Effector memory CD4-positive, alpha-beta T cell (primary cell): Measurements from ENCODE around the gene MYH11.
"Not testable (repeated sequence)": the region's sequence is repeated elsewhere in the genome, so short reads cannot be mapped to it uniquely, and the experiment has no call there.

ENCODE experiments used
- DNase-seq, 3 donors: peaks; one replicate each; pipeline ENCODE4 v3.0.0-alpha.2; 2020
- H3K27ac ChIP-seq: 2 replicates; pipeline ENCODE4 v1.7.0; 2013; ENCODE audit warnings: mild to moderate bottlenecking, low read length, moderate library complexity; ENCODE audit not compliant: insufficient read depth, poor library complexity, severe bottlenecking
- H3K27me3 ChIP-seq: replicated peaks from 2 replicates; pipeline ENCODE4 v1.7.0; 2013; ENCODE audit warnings: mild to moderate bottlenecking, low read length; ENCODE audit not compliant: insufficient read depth, control insufficient read depth, poor library complexity, severe bottlenecking
- H3K36me3 ChIP-seq: 2 replicates; pipeline ENCODE4 v1.7.0; 2013; ENCODE audit warnings: mild to moderate bottlenecking, low read length, moderate library complexity; ENCODE audit not compliant: control insufficient read depth, insufficient read depth
- H3K4me1 ChIP-seq: 2 replicates; pipeline ENCODE4 v1.7.0; 2013; ENCODE audit warnings: low read length, mild to moderate bottlenecking; ENCODE audit not compliant: control insufficient read depth, insufficient read depth, poor library complexity, severe bottlenecking
- H3K4me3 ChIP-seq: 2 replicates; pipeline ENCODE4 v1.7.0; 2013; ENCODE audit warnings: low read length, low read depth, mild to moderate bottlenecking; ENCODE audit not compliant: insufficient read depth, poor library complexity, severe bottlenecking
- H3K9me3 ChIP-seq: 2 replicates; pipeline ENCODE4 v1.7.0; 2013; ENCODE audit warnings: mild to moderate bottlenecking, low read length, moderate library complexity; ENCODE audit not compliant: control insufficient read depth

The MYH11 gene

DNA sequence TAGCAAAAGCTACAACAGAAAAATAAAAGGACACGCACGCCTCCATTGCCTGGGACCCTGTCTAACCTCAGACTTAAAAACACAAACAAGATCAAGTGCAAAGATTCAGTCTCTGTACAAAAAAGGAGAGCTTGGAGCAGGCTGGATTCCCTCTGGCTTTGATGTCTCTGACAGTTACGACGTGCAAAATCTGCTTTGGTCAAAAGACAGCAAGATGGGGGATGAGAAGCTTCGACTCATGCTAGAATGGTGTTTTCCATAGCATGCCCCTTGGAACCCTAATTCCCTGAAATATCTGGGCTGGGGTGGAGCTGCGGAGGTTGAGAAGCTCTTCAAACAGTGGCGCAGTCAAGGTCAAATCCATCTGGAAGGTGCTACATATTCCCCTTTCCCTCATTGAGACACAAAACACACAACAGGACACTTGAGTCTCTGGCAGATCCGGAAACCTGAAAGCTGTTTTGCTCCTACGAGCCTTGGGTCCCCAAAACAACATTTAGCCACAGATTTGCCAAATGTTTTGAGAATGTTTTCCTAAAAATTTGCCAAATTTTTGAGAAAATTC, 9.1 kb downstream of the MYH11 start:
- no peaks in the 10 kb centered on the region for H3K4me1 ChIP-seq
- H3K36me3 ChIP-seq = no peaks in the 10 kb centered on the region
- no peak overlapping the region for H3K27ac ChIP-seq
- no peaks in the 10 kb centered on the region for H3K9me3 ChIP-seq
- H3K27me3 ChIP-seq = no peaks in the 10 kb centered on the region
- H3K4me3 ChIP-seq = no peak overlapping the region
- DNase-seq = no peak

GRCh38 chr16:15846510-15846909, 10.3 kb downstream of the MYH11 start:
- no peak overlapping the region for H3K27ac ChIP-seq
- H3K27me3 ChIP-seq = no peaks in the 10 kb centered on the region
- DNase-seq = no peak

GRCh38 chr16:15843635-15844279, 13.1 kb downstream of the MYH11 start:
- Histone ChIP-seq H3K4me3 (no peak overlapping the region), H3K4me1 (no peaks in the 10 kb centered on the region), H3K9me3 (no peaks in the 10 kb centered on the region), H3K36me3 (no peaks in the 10 kb centered on the region), H3K27me3 (no peaks in the 10 kb centered on the region), H3K27ac (no peak overlapping the region)
- DNase-seq = no peak

More at GRCh38 chr16:15846510-15846909, 10.3 kb downstream of the MYH11 start:
- H3K36me3 ChIP-seq = no peaks in the 10 kb centered on the region
- H3K4me3 ChIP-seq = no peak overlapping the region
- H3K4me1 ChIP-seq = no peaks in the 10 kb centered on the region
- no peaks in the 10 kb centered on the region for H3K9me3 ChIP-seq

GRCh38 chr16:15839204-15839603, 17.6 kb downstream of the MYH11 start:
- not testable (repeated sequence) for H3K27me3 ChIP-seq, H3K27ac ChIP-seq, DNase-seq, H3K9me3 ChIP-seq, H3K4me1 ChIP-seq, H3K36me3 ChIP-seq, H3K4me3 ChIP-seq

DNA sequence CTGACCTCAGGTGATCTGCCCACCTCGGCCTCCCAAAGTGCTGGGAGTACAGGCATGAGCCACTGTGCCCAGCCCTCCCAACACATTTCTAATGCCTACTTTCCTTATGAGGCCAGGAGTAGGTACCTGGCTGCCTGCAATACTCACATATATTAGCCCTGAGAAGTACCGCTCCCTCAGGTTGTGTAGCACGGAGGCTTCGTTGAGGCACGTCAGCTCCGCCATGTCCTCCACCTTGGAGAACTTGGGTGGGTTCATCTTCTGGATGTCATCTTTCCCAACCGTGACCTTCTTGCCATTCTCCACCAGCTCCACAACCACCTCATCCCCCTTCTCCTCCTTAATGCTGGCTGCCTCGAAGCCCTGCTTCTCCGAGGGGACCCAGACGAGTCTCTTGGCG, 19.1 kb downstream of the MYH11 start:
- no peaks in the 10 kb centered on the region for H3K9me3 ChIP-seq
- no peaks in the 10 kb centered on the region for H3K27me3 ChIP-seq
- no peaks in the 10 kb centered on the region for H3K36me3 ChIP-seq
- DNase-seq = no peak
- no peaks in the 10 kb centered on the region for H3K4me1 ChIP-seq
- H3K27ac ChIP-seq = no peak overlapping the region
- H3K4me3 ChIP-seq = no peak overlapping the region

GRCh38 chr16:15836965-15837611, 19.7 kb downstream of the MYH11 start:
- H3K36me3 ChIP-seq = no peaks in the 10 kb centered on the region
- H3K27me3 ChIP-seq = no peaks in the 10 kb centered on the region
- no peaks in the 10 kb centered on the region for H3K4me1 ChIP-seq
- no peak for DNase-seq
- no peaks in the 10 kb centered on the region for H3K9me3 ChIP-seq
- no peak overlapping the region for H3K4me3 ChIP-seq
- no peak overlapping the region for H3K27ac ChIP-seq

DNA sequence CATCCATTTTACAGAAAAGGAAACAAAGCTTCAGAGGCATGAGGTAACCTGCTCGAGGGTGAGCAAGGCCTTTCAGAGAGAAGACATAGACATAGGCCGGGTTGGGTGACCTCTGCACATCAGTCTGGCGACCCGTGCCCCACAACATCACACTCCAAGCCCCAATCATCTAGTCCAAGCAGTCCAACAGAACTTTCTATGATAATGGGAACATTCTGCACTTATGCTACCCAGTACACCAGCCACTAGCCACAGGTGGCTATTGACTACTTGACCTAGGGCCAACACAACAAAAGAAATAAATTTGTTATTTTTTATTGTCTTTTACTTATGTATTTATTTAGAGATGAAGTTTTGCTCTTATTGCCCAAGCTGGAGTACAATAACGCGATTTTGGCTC, 20.8 kb downstream of the MYH11 start:
- H3K4me1 ChIP-seq = no peaks in the 10 kb centered on the region

DNA sequence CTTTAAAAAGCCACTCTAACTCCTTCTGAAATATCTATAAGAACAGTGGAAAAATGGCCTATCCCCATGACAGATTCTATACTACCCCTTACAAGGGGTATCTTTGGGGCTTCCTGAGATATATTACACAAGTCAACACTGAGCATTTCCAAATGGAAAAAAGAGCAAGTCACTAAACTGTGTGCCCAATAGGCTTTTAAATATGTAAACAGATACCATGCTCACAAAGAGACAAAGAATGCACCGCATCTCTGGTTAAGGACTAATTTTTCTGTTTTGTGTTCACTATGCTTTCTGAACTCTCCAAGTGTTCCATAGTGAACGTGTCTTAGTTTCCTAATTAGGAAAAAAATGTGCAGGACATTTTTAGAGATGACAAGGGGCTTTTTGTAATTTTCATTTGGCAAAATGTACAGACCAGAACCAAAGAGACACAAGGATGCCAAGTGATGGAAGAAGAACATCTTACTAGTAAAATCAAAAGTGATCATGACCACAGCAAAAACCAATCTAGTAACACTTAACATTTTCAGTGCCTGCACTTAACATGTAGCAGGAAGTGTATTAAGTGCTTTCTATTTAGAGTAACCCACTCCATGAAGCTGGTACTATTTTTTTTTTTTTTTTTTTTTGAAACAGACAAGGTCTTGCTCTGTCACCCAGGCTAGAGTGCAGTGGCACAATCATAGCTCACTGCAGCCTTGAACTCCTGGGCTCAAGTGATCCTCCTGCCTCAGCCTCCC, 21.5 kb downstream of the MYH11 start:
- DNase-seq = no peak
- Histone ChIP-seq H3K27me3 (no peaks in the 10 kb centered on the region), H3K4me3 (no peak overlapping the region), H3K27ac (no peak overlapping the region), H3K9me3 (no peaks in the 10 kb centered on the region), H3K36me3 (no peaks in the 10 kb centered on the region), H3K4me1 (no peaks in the 10 kb centered on the region)

More for the DNA sequence above, 20.8 kb downstream of the MYH11 start:
- no peaks in the 10 kb centered on the region for H3K27me3 ChIP-seq
- H3K4me3 ChIP-seq = no peak overlapping the region
- no peak overlapping the region for H3K27ac ChIP-seq
- H3K9me3 ChIP-seq = no peaks in the 10 kb centered on the region
- H3K36me3 ChIP-seq = no peaks in the 10 kb centered on the region
- no peak for DNase-seq

DNA sequence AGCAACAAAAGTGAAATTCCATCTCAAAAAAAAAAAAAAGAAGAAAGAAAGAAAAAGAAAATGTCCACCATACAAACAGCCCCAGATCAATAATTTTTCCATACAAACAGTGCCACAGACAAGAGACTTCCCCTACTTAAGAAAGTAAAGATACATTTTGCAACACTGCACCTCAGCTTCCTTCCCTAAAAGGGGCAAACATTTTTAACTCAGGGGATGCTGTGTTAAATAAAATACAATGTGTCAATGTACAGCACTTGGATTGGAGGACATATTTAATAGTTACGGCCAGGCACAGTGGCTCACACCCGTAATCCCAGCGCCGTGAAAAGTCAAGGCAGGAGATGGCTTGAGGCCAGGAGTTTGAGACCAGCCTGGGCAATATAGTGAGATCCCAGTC, 22.3 kb downstream of the MYH11 start:
- Histone ChIP-seq H3K27me3 (no peaks in the 10 kb centered on the region), H3K27ac (no peak overlapping the region), H3K9me3 (no peaks in the 10 kb centered on the region), H3K36me3 (no peaks in the 10 kb centered on the region), H3K4me1 (no peaks in the 10 kb centered on the region), H3K4me3 (no peak overlapping the region)
- no peak for DNase-seq

- H3K27ac ChIP-seq = no peak overlapping the region
- no peaks in the 10 kb centered on the region for H3K9me3 ChIP-seq
- no peak overlapping the region for H3K4me3 ChIP-seq
- H3K27me3 ChIP-seq = no peaks in the 10 kb centered on the region
- no peaks in the 10 kb centered on the region for H3K4me1 ChIP-seq
- H3K36me3 ChIP-seq = no peaks in the 10 kb centered on the region
- DNase-seq = no peak
These were observed 23.3 kb downstream of the MYH11 start for GRCh38 chr16:15833541-15833940.
